ENCODE data around the gene CASZ1.

GRCh38 chr1:10688409-10688786 lies 108.0 kb downstream of the CASZ1 start:
- TF ChIP-seq CTCF (IDR thresholded peaks at IDR 0.05) (no peak), POLR2A (IDR thresholded peaks at IDR 0.05) (no peak)

Data from adrenal gland (tissue), 5 donors.